Endodermal cell (in vitro differentiated cells): ENCODE results near the gene GMPR2. TPM values are rescaled to one million over a fixed set of nuclear protein-coding genes. Genes with fewer than 3 reads are reported as not detected.

Source experiments
- DNase-seq: peaks from one replicate; pipeline ENCODE4 v3.0.0-alpha.2; 2017
- H3K27ac ChIP-seq: 2 replicates; pipeline ENCODE4 v1.5.1; 2013; ENCODE audit warnings: mild to moderate bottlenecking, low read depth, low read length, moderate library complexity
- H3K27me3 ChIP-seq: 2 replicates; pipeline ENCODE4 v1.6.1; 2013; ENCODE audit warnings: mild to moderate bottlenecking, low read length, moderate library complexity; ENCODE audit not compliant: insufficient read depth, control insufficient read depth, poor library complexity, severe bottlenecking
- H3K36me3 ChIP-seq: 2 replicates; pipeline ENCODE4 v1.7.0; 2013; ENCODE audit warnings: mild to moderate bottlenecking, low read length, moderate library complexity; ENCODE audit not compliant: control insufficient read depth, insufficient read depth
- H3K4me1 ChIP-seq: one replicate; pipeline ENCODE4 v1.7.0; 2013; ENCODE audit warnings: low read length; ENCODE audit not compliant: control insufficient read depth, insufficient read depth
- H3K4me3 ChIP-seq: 2 replicates; pipeline ENCODE4 v1.5.1; 2013; ENCODE audit warnings: mild to moderate bottlenecking, low read length, moderate library complexity
- H3K9ac ChIP-seq: 2 replicates; pipeline ENCODE4 v1.6.1; 2013; ENCODE audit warnings: mild to moderate bottlenecking, low read length, moderate library complexity; ENCODE audit not compliant: poor library complexity, severe bottlenecking; ENCODE audit errors: extremely low read depth
- H3K9me3 ChIP-seq: 2 replicates; pipeline ENCODE4 v1.6.1; 2013; ENCODE audit warnings: mild to moderate bottlenecking, low read length, moderate library complexity; ENCODE audit not compliant: control insufficient read depth
- H3K27ac Mint-ChIP-seq: 2 replicates; pipeline ENCODE4 v1.8.0; 2020; ENCODE audit warnings: mixed read lengths
- H3K27me3 Mint-ChIP-seq: 2 replicates; pipeline ENCODE4 v1.8.0; 2021; ENCODE audit warnings: mild to moderate bottlenecking, mixed read lengths; ENCODE audit not compliant: insufficient read depth
- H3K36me3 Mint-ChIP-seq: 2 replicates; pipeline ENCODE4 v1.8.0; 2020; ENCODE audit warnings: low read depth, mixed read lengths
- H3K4me1 Mint-ChIP-seq: 2 replicates; pipeline ENCODE4 v1.8.0; 2020; ENCODE audit warnings: mixed read lengths
- H3K4me3 Mint-ChIP-seq: 2 replicates; pipeline ENCODE4 v1.8.0; 2020; ENCODE audit warnings: mild to moderate bottlenecking, moderate library complexity, mixed read lengths
- H3K9me3 Mint-ChIP-seq: 2 replicates; pipeline ENCODE4 v1.8.0; 2020; ENCODE audit warnings: mild to moderate bottlenecking, mixed read lengths
- WGBS, 2 experiments: methylation state at CpG; one replicate each; pipeline versions ENCODE4 v1.1.5 to v1.1.7; 2013; ENCODE audit warnings: missing lambda C conversion rate in 2 of 2, mixed read lengths in 1 of 2; ENCODE audit not compliant: insufficient coverage in 1 of 2, insufficient read length in 1 of 2; 5-methylcytosine and 5-hydroxymethylcytosine counted together
- long read RNA-seq, 4 experiments: library from polyadenylated mRNA in 2 of 4; library from RNA in 1 of 4; library from capped mRNA in 1 of 4; stranded (forward) in 3 of 4; unstranded in 1 of 4; transcript quantifications; one replicate each; pipeline ENCODE4 v2.0.0, GENCODE V29; 2020 to 2021; ENCODE audit warnings: inconsistent platforms in 1 of 4
- polyA plus RNA-seq, 2 experiments: library from polyadenylated mRNA; stranded (reverse); fragments of 50-300 nt; gene quantifications; one replicate each; pipeline ENCODE4 v1.2.3, GENCODE V29; 2013
- total RNA-seq, 2 donors: library from RNA; stranded (reverse); fragmentation: NEBNext Ultra II Directional in 1 of 2; extraction: Animal tissue kit (Norgen Biotek cat#: 25700) in 1 of 2; gene quantifications; 2 replicates in 1 of 2; 3 replicates in 1 of 2; pipeline ENCODE4 v1.2.1, GENCODE V29; 2021
- TF ChIP-seq, protein P1 (sequence below): fragments of 200-600 bp; sonication (generic); conservative IDR thresholded peaks from 2 replicates; pipeline ENCODE4 v1.5.0; 2021; ENCODE audit warnings: antibody characterized with exemption, mild to moderate bottlenecking

GMPR2 gene
- total RNA-seq = 10 to 100 TPM; 56.1 to 63.1 TPM
- 51.6 TPM for polyA plus RNA-seq (2013, experiment 1 of 2)
- polyA plus RNA-seq (2013, experiment 2 of 2) = 43.4 TPM
- long read RNA-seq, experiment 1, transcript GMPR2-203 (10 exons, 1,652 nt) = major isoform, 7 of 27 reads
- long read RNA-seq, experiment 1, partial matches to known transcripts = 2 of 27 reads
- long read RNA-seq, experiment 1, other reads (novel, unspliced or antisense) = 9 of 27 reads
- long read RNA-seq, experiment 2, transcript GMPR2-223 (10 exons, 1,893 nt) = minor isoform, 8 of 42 reads
- long read RNA-seq, experiment 2, transcript GMPR2-203 (10 exons, 1,652 nt) = major isoform, 13 of 42 reads
- long read RNA-seq, experiment 2, transcript GMPR2-204 (9 exons, 1,864 nt) = minor isoform, 8 of 42 reads
- long read RNA-seq, experiment 2, partial matches to known transcripts = 5 of 42 reads
- long read RNA-seq, experiment 2, other reads (novel, unspliced or antisense) = 4 of 42 reads
- long read RNA-seq, experiment 3, transcript GMPR2-202 (10 exons, 1,972 nt) = minor isoform, 27 of 321 reads
- long read RNA-seq, experiment 3, transcript GMPR2-223 (10 exons, 1,893 nt) = major isoform, 80 of 321 reads
- long read RNA-seq, experiment 3, transcript GMPR2-204 (9 exons, 1,864 nt) = minor isoform, 59 of 321 reads
- long read RNA-seq, experiment 3, transcript GMPR2-203 (10 exons, 1,652 nt) = major isoform, 80 of 321 reads
- long read RNA-seq, experiment 3, partial matches to known transcripts = 20 of 321 reads
- long read RNA-seq, experiment 3, other reads (novel, unspliced or antisense) = 50 of 321 reads
- long read RNA-seq, experiment 4, transcript GMPR2-223 (10 exons, 1,893 nt) = minor isoform, 11 of 107 reads
- long read RNA-seq, experiment 4, transcript GMPR2-204 (9 exons, 1,864 nt) = minor isoform, 8 of 107 reads
- long read RNA-seq, experiment 4, transcript GMPR2-202 (10 exons, 1,972 nt) = minor isoform, 7 of 107 reads
- long read RNA-seq, experiment 4, transcript GMPR2-203 (10 exons, 1,652 nt) = major isoform, 43 of 107 reads
- long read RNA-seq, experiment 4, partial matches to known transcripts = 13 of 107 reads
- long read RNA-seq, experiment 4, other reads (novel, unspliced or antisense) = 20 of 107 reads

DNA sequence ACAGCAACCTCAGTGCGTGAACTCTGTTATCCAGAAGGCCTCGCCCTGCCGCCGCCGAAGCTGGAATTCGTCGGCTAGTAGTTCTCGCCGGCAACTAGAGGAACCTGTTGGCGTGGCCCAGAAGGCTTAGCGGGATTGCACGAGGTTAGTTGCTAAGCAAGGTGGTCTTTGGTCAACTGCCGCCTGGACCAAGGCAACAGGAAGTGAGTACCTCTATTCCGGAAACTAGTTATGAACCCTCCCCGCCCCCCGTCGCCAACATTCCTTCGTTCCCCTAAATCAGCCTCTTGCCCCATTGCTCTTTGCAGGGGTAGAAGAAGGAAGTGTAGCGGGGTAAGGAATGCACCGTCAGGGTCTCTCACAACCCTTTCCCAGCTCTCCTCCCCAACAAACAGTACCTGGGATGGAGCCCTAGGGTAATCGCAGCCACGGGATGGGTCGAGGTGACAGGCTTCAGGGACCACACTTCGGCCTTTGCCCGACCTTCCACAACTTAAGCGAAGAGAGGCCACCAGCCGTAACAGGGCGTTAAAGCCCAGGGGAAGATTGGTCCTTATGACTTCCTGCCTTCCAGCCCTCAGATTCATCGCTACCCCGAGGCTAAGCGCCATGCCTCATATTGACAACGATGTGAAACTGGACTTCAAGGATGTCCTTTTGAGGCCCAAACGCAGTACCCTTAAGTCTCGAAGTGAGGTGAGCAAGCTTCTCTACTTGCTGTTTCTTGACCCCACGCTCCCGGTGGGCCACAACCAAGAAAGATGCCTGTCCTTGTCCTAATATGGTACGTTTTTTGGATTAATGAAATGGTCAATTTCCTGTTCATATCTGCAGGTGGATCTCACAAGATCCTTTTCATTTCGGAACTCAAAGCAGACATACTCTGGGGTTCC, at the start of gene GMPR2:
TSS of gene GMPR2 (plus strand) at position 285 of the 893 bp plus-strand sequence. CDS start at position 610, 325 bp downstream.
- Histone ChIP-seq H3K9me3 (no peaks in the 10 kb centered on the region), H3K4me1 (peaks cover 8% of the 10 kb centered on the region), H3K4me3 (peak within 1 kb of the TSS; percentile 96), H3K27ac (peak within 1 kb of the TSS; percentile 75), H3K36me3 (peaks cover 39% of the 10 kb centered on the region), H3K27me3 (no peaks in the 10 kb centered on the region), H3K9ac (peak within 1 kb of the TSS; percentile 62)
- Mint-ChIP-seq H3K9me3 (no peaks in the 10 kb centered on the region), H3K36me3 (peaks cover 32% of the 10 kb centered on the region), H3K4me1 (peaks cover 17% of the 10 kb centered on the region), H3K27me3 (no peaks in the 10 kb centered on the region), H3K27ac (peak within 1 kb of the TSS; percentile 93), H3K4me3 (peak within 1 kb of the TSS; percentile 91)
- TF ChIP-seq, protein P1, sequence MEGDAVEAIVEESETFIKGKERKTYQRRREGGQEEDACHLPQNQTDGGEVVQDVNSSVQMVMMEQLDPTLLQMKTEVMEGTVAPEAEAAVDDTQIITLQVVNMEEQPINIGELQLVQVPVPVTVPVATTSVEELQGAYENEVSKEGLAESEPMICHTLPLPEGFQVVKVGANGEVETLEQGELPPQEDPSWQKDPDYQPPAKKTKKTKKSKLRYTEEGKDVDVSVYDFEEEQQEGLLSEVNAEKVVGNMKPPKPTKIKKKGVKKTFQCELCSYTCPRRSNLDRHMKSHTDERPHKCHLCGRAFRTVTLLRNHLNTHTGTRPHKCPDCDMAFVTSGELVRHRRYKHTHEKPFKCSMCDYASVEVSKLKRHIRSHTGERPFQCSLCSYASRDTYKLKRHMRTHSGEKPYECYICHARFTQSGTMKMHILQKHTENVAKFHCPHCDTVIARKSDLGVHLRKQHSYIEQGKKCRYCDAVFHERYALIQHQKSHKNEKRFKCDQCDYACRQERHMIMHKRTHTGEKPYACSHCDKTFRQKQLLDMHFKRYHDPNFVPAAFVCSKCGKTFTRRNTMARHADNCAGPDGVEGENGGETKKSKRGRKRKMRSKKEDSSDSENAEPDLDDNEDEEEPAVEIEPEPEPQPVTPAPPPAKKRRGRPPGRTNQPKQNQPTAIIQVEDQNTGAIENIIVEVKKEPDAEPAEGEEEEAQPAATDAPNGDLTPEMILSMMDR = no peak
- peak; percentile 94 for DNase-seq
- 9 to 12% methylated on average over 32 to 36 of the region's 38 CpGs for WGBS, 2 experiments

DNA sequence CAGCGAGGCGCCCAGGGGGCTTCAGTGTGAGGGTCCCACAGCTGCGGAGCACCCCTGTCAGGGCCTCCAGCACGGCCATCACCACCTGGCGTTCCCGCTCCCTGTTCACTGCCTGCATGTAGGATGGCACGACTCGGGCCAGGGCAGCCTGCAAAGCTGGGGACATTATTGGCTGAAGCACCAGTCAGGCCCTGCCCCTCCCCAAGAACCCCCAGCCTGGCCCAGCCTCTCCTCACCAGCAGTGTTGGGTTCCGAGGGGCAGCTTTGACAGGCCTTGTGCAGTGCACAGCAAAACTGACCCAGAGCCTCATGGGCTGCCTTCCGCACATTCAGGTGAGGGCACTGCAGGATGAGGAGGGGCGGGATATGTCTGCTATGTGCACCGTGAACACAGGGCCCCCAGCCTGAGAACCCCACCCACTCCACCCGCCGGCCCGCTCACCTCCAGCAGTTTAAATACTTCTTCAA, 49.7 kb upstream of the GMPR2 start:
- Histone ChIP-seq H3K27ac (no peak overlapping the region), H3K9me3 (no peaks in the 10 kb centered on the region), H3K4me3 (no peak overlapping the region), H3K4me1 (no peaks in the 10 kb centered on the region), H3K27me3 (no peaks in the 10 kb centered on the region), H3K36me3 (peaks cover 74% of the 10 kb centered on the region), H3K9ac (no peak overlapping the region)
- Mint-ChIP-seq H3K4me3 (no peak overlapping the region), H3K9me3 (no peaks in the 10 kb centered on the region), H3K27ac (no peak overlapping the region), H3K4me1 (peaks cover 5% of the 10 kb centered on the region), H3K36me3 (peaks cover 61% of the 10 kb centered on the region), H3K27me3 (no peaks in the 10 kb centered on the region)
- TF ChIP-seq, protein P1 = no peak
- no peak for DNase-seq
- 94 to 100% methylated on average over 8 to 15 of the region's 15 CpGs for WGBS, 2 experiments
